ENCODE measurements around the gene CPEB4. TPM values are rescaled to one million over a fixed set of nuclear protein-coding genes. Genes with fewer than 3 reads are reported as not detected.

CPEB4 gene
- polyA plus RNA-seq, 4 donors = 9.8 to 40.2 (median 36.8) TPM

DNA sequence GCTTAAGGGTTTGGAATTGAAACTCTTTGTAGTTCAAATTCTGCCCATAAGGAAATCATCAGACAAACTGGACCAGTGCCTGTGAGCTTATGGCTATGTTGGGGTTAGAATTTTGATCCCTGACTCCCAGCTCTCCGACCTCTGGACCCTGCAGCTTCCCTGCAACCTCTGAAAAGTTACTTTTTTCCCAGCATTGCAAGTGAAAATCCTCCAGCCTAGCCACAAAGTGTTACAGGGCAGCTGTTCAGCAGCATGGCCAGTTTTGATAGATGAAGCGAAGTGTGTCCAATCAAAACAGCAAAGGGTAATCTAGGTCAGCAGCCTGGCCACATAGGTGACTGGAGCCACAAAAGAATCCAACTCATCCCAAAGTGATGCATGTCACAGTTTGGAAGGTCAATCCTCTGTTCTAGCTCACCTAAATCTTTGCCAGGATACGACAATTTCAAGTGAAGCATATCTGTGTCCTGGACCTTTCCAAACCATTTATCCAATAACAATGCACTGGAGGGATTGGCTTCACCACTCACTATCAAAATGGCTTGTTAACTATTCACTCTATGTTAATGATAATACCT is 4.7 kb upstream of the CPEB4 start:
- no peak for DNase-seq (ENCODE audit: low read depth in 4 of 4, low spot score in 3 of 4)

DNA sequence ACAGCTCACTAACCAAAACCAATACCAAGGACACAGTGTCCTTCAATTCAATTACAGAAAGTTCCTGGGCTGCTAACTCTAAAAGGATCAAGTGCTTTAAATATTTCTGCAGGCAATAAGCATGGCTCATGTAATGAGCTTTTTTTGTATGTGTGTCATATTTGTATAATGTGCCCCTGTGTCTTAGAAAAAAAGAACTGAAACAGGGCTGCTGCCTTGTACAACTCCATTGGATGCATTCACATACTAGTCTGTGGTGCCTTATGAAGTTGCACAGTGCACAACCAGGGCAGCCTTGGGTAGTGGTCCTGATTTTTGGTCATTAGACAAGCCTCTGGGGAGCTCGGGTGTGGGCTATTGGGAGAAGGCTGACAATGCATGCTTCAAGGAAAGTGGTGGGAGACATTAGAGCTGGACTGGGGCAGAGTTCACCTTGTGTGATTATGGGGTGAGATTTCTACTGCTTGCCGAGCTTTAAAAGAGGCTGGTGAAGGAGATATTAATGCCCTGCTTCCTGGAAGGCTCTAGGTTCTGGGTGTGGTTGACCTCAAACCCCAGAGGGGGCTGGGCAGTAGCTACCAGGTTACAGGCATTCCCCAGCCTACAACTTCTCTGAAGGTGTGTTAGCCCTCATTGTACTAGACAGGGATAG is 3.6 kb upstream of the CPEB4 start:
- no peak for DNase-seq (ENCODE audit: low read depth in 4 of 4, low spot score in 3 of 4)

DNA sequence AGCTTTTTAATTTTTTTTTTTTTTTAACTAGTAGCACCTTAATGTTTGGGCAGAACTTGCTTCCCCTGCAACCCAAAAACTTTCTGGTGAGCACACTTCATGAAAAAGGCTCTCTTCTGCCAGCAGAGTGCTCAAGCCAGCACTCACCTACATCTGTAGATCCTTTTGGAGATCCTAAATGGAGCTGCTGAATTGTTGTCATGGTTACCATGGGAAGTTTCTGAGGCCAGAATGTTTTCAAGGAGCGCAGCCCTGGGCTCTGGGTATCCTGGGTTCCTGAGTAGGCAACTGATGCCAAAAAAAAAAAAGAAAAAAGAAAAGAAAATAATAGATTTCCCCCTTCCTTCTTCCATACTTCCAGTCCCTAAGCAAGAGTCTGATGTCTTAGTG is 3.1 kb upstream of the CPEB4 start:
- no peak for DNase-seq (ENCODE audit: low read depth in 4 of 4, low spot score in 3 of 4)

DNA sequence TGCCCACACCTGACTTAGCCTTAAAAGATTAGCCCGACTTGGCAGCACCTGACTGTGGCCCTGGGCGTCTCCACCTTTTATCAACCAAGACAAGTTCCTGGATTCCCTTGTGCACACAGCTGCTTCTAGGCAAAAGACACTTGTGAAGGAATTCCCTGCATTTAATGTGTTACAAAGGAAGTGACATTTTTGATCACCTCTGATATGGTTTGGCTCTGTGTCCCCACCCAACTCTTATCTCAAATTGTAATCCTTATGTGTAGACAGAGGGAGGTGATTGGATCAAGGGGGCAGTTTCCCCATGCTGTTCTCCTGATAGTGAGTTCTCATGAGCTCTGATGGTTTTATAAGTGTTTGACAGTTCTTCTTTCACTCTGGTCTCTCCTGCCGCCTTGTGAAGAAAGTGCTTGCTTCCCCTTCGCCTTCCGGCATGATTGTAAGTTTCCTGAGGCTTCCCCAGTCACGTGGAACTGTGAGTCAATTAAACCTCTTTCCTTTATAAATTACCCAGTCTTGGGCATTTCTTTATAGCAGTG is 2.6 kb upstream of the CPEB4 start:
- no peak for DNase-seq (ENCODE audit: low read depth in 4 of 4, low spot score in 3 of 4)

DNA sequence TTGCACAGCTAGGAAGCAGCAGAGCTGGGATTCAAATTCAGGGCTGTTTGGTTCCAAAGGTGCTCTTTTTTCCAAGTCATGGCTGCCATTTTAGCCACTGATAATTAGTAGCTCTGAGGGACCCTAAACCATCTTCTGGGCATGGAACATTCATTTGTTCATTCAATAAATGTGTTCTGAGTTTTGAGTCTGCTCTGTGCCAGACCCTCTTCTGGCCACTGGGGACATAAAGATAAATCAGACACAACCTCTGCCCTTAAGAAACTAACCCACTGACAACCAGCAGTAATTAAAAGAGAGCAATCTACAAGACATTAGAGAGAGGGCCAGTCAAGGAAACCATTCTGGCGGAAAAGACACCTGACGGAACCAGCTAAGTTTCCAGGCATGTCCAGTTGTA is 2.0 kb upstream of the CPEB4 start:
- DNase-seq (ENCODE audit: low read depth in 4 of 4, low spot score in 3 of 4) = no peak

DNA sequence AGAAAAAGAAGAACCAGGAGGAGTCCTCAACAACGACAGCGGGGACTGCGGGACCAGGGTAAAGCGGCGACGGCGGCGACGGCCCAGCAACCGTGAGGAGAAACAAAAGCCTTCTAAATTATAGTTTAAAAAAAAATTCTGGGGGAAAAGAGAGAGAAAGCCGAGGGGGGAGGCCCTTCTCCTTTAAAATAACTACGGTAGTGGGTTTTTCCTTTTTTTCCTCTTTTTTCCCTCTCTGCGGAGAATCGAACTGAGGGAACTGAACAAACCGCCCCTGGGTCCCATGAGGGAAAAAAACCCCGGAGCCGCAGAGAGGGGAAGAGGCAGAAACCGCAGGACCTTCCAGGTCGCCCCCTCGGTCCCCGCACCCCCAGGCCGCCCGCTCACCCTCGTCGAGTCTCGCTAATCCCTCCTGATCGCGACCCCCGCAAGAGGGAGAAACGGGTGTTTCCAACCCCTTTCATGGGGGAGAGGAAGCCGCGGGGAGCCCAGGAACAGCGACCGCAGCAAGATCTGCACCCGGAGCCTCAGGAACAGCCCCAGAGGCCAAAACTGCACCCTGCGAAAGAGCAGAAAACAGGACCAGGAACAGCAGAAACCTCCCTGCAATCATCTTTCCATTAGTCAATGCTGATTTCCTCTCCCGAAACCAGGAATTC is 453 bp downstream of the CPEB4 start:
- DNase-seq (ENCODE audit: low read depth in 4 of 4, low spot score in 3 of 4) = no peak

DNA sequence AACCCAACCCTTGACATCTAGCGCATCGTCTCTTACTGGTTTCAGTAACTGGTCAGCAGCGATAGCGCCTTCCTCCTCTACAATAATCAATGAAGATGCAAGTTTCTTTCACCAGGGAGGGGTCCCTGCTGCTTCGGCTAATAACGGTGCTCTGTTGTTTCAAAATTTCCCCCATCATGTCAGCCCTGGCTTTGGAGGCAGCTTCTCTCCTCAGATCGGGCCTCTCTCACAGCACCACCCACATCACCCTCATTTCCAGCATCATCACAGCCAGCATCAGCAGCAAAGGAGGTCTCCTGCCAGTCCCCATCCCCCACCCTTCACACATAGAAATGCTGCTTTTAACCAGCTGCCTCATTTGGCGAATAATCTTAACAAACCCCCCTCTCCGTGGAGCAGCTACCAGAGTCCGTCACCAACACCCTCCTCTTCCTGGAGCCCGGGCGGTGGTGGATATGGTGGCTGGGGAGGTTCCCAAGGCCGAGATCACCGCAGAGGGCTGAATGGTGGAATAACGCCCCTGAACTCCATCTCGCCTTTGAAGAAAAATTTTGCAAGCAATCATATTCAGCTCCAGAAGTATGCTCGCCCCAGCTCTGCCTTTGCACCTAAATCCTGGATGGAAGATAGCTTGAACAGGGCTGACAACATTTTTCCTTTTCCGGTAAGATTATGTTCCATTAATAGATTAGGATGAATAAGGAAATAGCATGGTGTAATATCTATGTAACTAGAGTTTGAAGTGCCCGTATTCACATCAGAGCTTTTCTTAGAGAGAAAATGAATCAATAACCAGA is 2.2 kb downstream of the CPEB4 start:
- DNase-seq (ENCODE audit: low read depth in 4 of 4, low spot score in 3 of 4) = no peak

DNA sequence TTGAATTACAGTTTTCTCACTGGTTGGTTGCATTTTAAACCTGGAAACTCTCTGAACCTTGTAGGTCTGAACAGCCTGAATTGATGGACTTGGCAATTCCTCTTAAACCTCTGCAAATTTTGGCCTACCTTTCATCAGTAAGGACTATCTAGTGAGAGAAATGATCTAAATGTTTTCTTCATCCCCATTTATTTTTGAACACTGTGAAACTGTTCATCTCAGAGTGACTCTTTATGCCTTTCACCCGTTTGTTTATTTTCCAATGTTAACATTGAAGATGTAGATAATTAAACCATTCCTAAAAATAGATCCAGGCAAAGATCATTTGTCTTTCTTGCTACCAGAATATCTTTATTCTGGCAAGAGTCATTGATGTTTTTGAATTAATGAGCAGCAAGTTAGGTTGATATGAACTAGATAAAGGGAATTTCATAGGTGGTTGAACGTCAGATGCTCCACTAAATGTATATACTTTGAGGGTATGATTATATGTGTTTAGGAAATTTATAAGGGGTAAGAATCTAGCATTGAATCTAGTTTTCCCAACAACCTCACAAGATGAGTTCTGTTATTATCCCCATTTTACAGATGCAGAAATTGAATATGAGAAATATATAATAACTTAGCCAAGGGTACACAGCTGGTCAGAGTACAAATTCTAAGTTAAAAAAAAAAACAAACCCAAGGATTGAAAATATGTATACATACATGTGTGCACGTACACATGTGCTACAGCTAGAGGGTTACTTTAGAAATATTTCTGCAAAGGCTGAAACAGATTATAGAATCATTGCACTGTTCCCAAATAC is 3.4 kb downstream of the CPEB4 start:
- no peak for DNase-seq (ENCODE audit: low read depth in 4 of 4, low spot score in 3 of 4)

DNA sequence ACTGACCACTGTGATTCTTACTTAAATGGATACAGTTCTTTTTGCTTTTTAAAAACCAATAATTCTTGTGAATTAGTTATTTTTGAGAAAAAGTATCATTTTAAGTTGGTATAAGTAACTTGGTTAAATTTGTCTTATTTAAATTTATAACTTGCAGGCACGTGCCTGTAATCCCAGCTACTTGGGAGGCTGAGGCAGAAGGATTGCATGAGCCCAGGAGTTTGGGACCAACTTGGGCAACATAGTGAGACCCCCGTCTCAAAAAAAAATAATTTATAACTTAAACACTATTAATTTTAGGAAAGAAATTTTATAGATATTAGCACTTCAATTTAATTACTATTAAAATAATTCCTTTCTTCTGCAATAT is 5.0 kb downstream of the CPEB4 start:
- no peak for DNase-seq (ENCODE audit: low read depth in 4 of 4, low spot score in 3 of 4)

DNA sequence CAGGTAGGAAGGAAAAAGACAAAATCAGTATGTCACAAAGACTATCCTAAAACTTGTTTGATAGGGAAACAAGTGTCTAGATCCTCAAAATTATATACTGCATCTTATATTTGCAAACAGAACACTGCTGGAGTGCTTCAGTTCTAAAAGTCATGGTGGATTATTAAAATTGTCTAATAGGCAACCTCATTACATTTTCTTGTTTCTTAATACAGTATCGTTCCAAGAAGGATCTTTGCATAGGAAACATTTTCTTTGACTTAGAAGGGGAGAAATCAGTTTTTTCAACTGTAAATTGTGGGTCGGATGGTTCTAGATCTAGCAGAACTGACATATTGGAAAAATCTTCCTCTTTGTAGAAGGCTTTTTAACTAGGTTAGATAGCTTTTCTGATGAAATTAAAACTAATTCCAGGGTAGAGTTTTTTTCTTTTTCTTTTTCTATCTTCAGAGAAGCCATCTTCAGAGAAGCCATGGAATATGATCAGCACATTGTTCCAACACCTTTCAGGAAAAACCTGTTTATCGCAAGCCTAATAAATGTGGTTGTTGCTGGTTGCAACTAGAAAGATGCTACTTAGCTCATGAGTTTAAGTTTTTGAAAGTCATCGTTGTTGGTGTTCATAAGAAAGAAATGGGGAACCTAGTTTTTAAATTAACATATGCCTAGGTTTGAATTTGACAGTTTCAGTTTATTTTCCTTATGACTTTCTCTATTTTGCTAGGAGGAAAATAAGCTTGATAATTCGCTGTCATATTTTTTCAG is 7.4 kb downstream of the CPEB4 start:
- DNase-seq (ENCODE audit: low read depth in 4 of 4, low spot score in 3 of 4) = no peak

DNA sequence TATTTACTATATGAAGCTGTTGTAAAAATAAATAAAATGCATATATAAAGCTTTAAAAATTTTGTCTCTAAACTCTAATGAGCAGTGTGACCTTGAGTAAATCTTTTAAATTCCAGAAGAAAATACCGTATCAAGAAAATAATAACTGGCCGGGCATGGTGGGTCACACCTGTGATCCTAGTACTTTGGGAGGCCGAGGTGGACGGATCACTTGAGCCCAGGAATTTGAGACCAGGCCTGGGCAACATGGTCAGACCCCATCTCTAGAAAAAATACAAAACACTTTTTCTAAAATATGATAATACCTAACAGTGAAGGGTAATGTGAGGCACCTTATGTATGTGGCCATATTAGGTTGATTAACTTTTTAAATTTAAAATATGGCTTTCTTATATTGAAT is 8.5 kb downstream of the CPEB4 start:
- no peak for DNase-seq (ENCODE audit: low read depth in 4 of 4, low spot score in 3 of 4)

DNA sequence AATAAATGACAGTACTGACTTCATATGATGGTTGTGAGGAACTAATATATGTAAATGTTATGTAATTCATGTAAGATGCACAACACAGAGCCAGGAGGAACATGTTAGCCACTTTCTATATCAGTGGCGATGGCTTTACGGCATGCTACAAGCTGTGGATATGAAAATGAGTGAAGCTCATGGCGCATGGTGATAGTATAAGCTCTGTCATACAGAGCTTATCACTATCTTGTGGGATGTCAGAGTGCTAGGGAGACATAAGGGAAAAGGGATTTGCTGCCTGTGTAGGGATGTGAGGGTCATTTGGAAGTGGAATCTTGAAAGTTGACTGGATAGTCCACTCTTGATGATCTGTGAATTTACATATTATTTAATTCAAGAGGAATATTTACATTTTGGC is 13.6 kb downstream of the CPEB4 start:
- DNase-seq (ENCODE audit: low read depth in 4 of 4, low spot score in 3 of 4) = no peak

DNA sequence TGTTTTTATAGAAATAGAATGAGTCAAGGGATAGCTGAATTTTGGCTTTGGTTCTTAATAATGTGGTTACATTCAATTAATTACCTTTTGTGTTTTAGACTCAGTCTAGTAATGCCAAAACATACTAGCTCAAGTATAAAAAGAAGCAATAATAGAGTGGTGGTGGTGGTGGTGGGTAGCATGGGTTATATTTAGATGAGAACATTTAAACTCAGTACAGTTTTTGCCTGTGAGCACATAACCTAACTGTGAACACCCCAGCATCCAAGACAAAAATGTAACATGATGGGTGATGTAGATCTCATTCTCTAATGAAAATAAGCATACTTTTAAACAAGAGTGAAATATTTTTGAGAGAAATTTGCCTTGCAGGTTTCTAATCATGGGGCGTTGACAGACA is 14.2 kb downstream of the CPEB4 start:
- DNase-seq (ENCODE audit: low read depth in 4 of 4, low spot score in 3 of 4) = no peak

DNA sequence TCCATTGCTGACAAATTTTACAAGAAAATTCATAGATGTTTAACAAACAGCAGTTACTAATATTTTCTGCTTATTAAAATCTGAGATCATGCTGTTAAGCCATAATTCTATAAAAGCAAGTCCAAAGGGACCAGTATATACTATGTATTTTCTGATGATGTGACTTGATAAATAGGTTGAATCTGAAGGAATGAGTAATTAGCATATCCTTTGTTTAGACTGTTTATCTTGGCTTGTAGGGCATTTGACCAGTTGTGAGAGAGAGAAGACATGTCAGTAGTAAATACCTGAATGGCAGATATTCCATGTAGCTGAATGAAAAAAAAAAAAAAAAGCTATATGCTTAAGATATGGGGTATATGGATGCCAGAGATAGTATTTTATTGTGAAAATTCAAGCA is 14.6 kb downstream of the CPEB4 start:
- no peak for DNase-seq (ENCODE audit: low read depth in 4 of 4, low spot score in 3 of 4)

DNA sequence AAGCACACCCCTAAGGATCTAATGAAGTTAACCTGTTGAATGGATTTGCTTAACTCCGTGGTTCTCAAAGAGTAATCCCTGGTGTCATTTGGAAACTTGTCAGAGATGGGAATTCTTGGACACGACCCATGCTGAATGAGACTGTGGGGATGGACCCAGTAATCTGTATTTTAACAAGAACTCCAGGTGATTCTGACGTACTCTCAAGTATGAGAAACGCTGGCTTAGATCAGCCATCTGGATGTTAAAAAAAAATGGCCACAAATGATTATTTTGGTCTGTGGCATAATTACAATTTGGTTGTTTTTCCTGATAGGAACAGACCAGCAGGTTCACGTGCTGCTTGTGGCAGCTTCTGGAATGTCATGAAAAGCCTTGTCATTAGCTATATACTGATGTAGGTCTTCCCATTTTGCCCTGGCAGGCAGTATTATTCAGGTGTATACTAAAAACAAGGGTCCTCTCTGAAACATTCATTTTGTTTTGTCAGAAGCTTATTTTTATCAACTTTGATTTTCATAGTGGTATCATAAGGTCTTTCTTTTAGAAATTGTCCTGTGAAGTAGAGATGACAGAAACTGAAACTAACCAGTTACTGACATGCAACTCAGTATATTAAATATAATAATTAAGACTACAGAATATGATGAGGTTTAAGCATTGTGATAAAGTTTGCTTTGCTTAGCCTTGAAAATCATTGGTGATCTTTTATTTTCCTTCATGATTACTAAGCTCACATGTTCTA is 15.4 kb downstream of the CPEB4 start:
- DNase-seq (ENCODE audit: low read depth in 4 of 4, low spot score in 3 of 4) = no peak

DNA sequence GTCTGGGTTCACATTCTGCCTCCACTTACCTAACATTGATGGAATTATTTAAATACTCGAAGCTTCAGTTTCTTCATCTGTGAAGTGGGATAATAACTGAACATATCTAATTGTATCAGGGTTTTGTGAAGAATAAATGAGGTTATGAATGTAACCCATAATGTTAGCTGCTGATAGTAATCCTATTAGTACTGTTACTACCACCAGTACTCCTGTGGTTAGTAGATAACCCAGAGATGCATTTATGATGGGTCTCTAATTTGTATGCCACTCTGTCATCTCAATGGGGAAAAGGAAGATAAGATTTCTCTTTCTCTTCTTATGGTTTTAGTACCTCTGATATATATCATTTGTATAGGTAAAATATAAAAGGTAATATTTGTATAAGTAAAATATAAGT is 16.0 kb downstream of the CPEB4 start:
- DNase-seq (ENCODE audit: low read depth in 4 of 4, low spot score in 3 of 4) = no peak

DNA sequence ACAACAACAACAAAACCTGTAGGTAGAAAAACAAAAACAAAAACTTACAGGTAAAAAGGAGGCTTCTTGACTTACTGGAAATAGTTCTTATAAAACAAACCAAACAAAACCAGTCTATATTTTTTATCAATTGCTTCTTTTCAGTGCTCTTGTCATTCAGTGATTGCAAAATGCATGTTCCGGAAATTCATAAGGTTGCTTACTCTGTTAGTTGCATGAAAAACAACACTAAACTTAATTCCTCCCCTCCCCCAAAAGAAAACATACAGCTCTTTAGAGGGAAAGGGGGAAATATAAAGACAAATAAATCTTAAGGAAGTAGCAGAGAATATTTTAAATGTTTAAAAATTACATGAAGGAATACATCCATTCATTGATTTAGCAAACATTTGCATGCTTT is 19.1 kb downstream of the CPEB4 start:
- DNase-seq (ENCODE audit: low read depth in 4 of 4, low spot score in 3 of 4) = no peak

DNA sequence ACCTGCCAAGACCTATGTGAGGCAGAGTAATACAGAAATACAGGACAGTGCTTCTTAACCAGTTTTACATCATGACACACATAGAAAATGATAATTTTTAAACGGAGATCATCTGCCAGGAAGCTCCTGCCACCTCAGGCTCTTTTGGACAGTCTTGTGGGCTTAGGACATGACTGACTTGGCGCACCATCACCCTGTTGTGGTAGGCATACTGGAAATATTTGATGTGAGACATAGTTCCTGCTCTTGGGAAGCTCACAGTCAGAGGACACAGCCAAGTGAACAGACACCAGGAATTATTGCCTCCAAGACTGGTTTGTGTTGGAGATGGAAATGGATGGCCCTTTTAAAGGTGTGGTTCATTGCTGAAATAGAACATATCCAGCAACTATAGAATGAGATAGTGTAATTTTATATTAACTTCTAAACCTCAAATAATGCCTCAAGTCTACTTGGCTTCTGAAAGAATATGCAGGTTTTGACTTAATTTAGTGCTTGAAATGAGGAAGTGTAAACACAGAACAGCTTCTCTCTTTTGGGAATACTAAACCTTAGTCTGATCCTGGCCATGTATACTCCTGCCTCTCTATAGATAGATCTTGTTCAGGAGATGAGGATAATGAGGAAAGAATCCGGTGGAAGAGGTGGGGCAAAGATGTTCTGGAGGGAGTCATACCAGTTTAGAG is 19.7 kb downstream of the CPEB4 start:
- no peak for DNase-seq (ENCODE audit: low read depth in 4 of 4, low spot score in 3 of 4)

DNA sequence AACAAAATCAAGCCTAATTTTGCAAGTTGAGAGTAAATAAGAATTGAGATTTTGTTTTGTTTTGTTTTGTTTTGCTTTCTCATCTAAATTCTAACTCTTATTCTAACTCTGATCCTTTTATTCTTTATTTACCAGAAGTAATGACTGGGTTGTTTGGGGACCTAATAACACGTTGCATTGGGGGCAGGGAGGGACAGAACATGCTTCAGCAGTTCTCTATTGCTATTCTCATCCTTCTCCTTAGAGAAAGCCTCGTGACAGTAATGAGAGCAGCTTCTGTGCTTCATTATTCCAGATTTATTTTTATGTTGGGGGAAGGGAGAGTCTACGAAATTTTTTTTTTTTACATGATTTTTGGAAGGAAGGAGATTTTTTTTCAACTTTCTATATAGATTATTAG is 21.1 kb downstream of the CPEB4 start:
- DNase-seq (ENCODE audit: low read depth in 4 of 4, low spot score in 3 of 4) = no peak
